ENCODE results near the gene GPR152. TPM values are rescaled to one million over a fixed set of nuclear protein-coding genes. Genes with fewer than 3 reads are reported as not detected.
A peak's percentile ranks its signal among the peaks of the same experiment; 100 is the strongest.

Gene GPR152
- total RNA-seq, 1 donor = not detected

- no peak for DNase-seq (ENCODE audit: insufficient read length, low spot score, missing footprints)
- peaks cover 3% of the 10 kb centered on the region for H3K4me1 ChIP-seq (ENCODE audit: insufficient read depth, low read length)
These were observed 35.9 kb downstream of the GPR152 start for GRCh38 chr11:67416416-67417335.

GRCh38 chr11:67415501-67416304, 36.8 kb downstream of the GPR152 start, which contains the start of gene CARNS1:
TSS of gene CARNS1 (plus strand) at chr11:67415678. CDS start at chr11:67416200, 522 bp downstream.
- DNase-seq (ENCODE audit: insufficient read length, low spot score, missing footprints) = no peak
- H2AFZ ChIP-seq (ENCODE audit: low read length) = peak within 1 kb of the TSS; percentile 37
- no peaks in the 10 kb centered on the region for H3K36me3 ChIP-seq (ENCODE audit: insufficient read depth, low read length)
- no peak for TF ChIP-seq CTCF (IDR thresholded peaks at IDR 0.05; ENCODE audit: extremely low read depth, low read depth, low read length)
- no peaks in the 10 kb centered on the region for H3K9me3 ChIP-seq (ENCODE audit: low read depth, low read length)
- no peak within 1 kb of the TSS for H3K27ac ChIP-seq (ENCODE audit: low read depth, low read length)
- peak within 1 kb of the TSS; percentile 58 for H3K4me2 ChIP-seq (ENCODE audit: insufficient read depth, low read length)
- H3K4me3 ChIP-seq (ENCODE audit: insufficient read depth, low read length) = peak within 1 kb of the TSS; percentile 48
- peaks cover 5% of the 10 kb centered on the region for H4K20me1 ChIP-seq (ENCODE audit: insufficient read depth, low read length)
- peaks cover 33% of the 10 kb centered on the region for H3K27me3 ChIP-seq (ENCODE audit: insufficient read depth, low read length)
- peaks cover 3% of the 10 kb centered on the region for H3K4me1 ChIP-seq (ENCODE audit: insufficient read depth, low read length)
- H3K79me2 ChIP-seq (ENCODE audit: insufficient read depth, low read length) = no peaks in the 10 kb centered on the region

More at GRCh38 chr11:67416416-67417335, 35.9 kb downstream of the GPR152 start:
- no peak overlapping the region for H3K27ac ChIP-seq (ENCODE audit: low read depth, low read length)
- no peaks in the 10 kb centered on the region for H3K36me3 ChIP-seq (ENCODE audit: insufficient read depth, low read length)
- H2AFZ ChIP-seq (ENCODE audit: low read length) = no peak overlapping the region
- no peak for TF ChIP-seq CTCF (IDR thresholded peaks at IDR 0.05; ENCODE audit: extremely low read depth, low read depth, low read length)
- H3K9me3 ChIP-seq (ENCODE audit: low read depth, low read length) = no peaks in the 10 kb centered on the region
- no peak overlapping the region for H3K4me3 ChIP-seq (ENCODE audit: insufficient read depth, low read length)
- H3K27me3 ChIP-seq (ENCODE audit: insufficient read depth, low read length) = peaks cover 23% of the 10 kb centered on the region
- H3K4me2 ChIP-seq (ENCODE audit: insufficient read depth, low read length) = no peak overlapping the region
- no peaks in the 10 kb centered on the region for H3K79me2 ChIP-seq (ENCODE audit: insufficient read depth, low read length)
- H4K20me1 ChIP-seq (ENCODE audit: insufficient read depth, low read length) = peaks cover 5% of the 10 kb centered on the region

DNA sequence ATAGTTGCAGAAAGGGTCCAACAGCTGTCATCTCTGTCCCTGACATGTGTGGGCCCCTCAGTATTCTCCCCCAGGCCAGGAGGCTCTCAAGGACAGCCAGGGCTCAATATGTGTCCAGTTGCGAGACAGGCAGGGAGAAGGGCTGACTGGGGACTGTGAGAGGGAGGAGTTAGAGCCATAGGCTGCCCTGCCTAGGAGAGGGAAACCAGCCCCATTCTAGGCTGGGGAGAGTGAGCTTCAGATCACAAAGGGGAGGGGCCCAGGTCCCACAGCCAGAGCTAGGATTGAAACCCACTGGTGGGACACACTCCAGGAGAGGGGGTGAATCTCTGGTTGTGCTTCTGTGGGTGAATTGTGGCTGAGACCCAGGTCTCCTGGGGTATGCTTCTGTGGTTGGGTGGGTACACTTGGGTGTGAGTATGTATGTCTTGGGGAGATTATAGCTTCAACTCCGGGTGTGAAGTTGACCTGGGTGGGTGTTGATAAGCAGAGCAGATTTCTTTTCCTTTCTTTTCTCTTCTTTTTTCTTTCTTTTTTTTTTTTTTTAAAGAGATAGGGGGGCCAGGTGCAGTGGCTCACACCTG, 39.2 kb downstream of the GPR152 start:
- Histone ChIP-seq H3K4me2 (ENCODE audit: insufficient read depth, low read length) (no peak overlapping the region), H2AFZ (ENCODE audit: low read length) (no peak overlapping the region), H3K27me3 (ENCODE audit: insufficient read depth, low read length) (peaks cover 56% of the 10 kb centered on the region), H4K20me1 (ENCODE audit: insufficient read depth, low read length) (peaks cover 5% of the 10 kb centered on the region), H3K27ac (ENCODE audit: low read depth, low read length) (no peak overlapping the region), H3K79me2 (ENCODE audit: insufficient read depth, low read length) (no peaks in the 10 kb centered on the region), H3K36me3 (ENCODE audit: insufficient read depth, low read length) (no peaks in the 10 kb centered on the region), H3K4me3 (ENCODE audit: insufficient read depth, low read length) (no peak overlapping the region), H3K9me3 (ENCODE audit: low read depth, low read length) (no peaks in the 10 kb centered on the region), H3K4me1 (ENCODE audit: insufficient read depth, low read length) (peaks cover 3% of the 10 kb centered on the region)
- no peak for TF ChIP-seq CTCF (IDR thresholded peaks at IDR 0.05; ENCODE audit: extremely low read depth, low read depth, low read length)
- DNase-seq (ENCODE audit: insufficient read length, low spot score, missing footprints) = no peak
